SK-N-SH (cell line): ENCODE results near the gene CDK13. TPM values are rescaled to one million over a fixed set of nuclear protein-coding genes. Genes with fewer than 3 reads are reported as not detected.

Experiments
- CTCF ChIA-PET: fragments of 300-600, 350-600 bp; formaldehyde crosslinking; extraction: SDS; loops from one replicate; lab custom pipeline; 2021; lab: Yijun Ruan, JAX
- POLR2A ChIA-PET: fragments of 350-600 bp; sonication (Branson Sonifier 250); formaldehyde crosslinking; extraction: SDS; loops from one replicate; lab custom pipeline; 2020; ENCODE audit warnings: antibody characterized with exemption, inconsistent platforms; lab: Yijun Ruan, JAX
- DNase-seq: peaks from one replicate; pipeline ENCODE4 v3.0.0; 2012
- H2AFZ ChIP-seq: fragments of 200-600 bp; sonication (generic); 2 replicates; pipeline ENCODE4 v1.8.1; 2016; ENCODE audit warnings: antibody characterized with exemption, mild to moderate bottlenecking, low read depth
- H3F3A ChIP-seq: fragments of 200-600 bp; sonication (generic); replicated peaks from 2 replicates; pipeline ENCODE3; 2016; ENCODE audit warnings: antibody characterized with exemption, mild to moderate bottlenecking; ENCODE audit not compliant: insufficient read depth
- H3K27ac ChIP-seq, 2 experiments: fragments of 200-500 bp in 1 of 2; fragments of 200-600 bp in 1 of 2; sonication (Bioruptor generic) in 1 of 2; sonication (generic), shearing (Covaris generic) in 1 of 2; 2 replicates each; pipeline versions ENCODE4 v1.5.1 to v1.6.1; 2014 to 2016; ENCODE audit warnings: low read depth in 2 of 2, inconsistent platforms in 1 of 2, low read length in 1 of 2, mild to moderate bottlenecking in 1 of 2, mixed read lengths in 1 of 2
- H3K27me3 ChIP-seq: fragments of 200-600 bp; sonication (generic), shearing (Covaris generic); 2 replicates; pipeline ENCODE4 v1.6.1; 2016; ENCODE audit warnings: mixed run types; ENCODE audit not compliant: insufficient read depth
- H3K36me3 ChIP-seq, 2 experiments: fragments of 200-500 bp in 1 of 2; fragments of 200-600 bp in 1 of 2; sonication (Bioruptor generic) in 1 of 2; sonication (generic) in 1 of 2; replicated peaks in 1 of 2; 2 replicates each; pipeline versions ENCODE3 to v1.5.1; 2014 to 2016; ENCODE audit warnings: low read length in 1 of 2, mild to moderate bottlenecking in 1 of 2; ENCODE audit not compliant: insufficient read depth in 2 of 2, control insufficient read depth in 1 of 2
- H3K4me1 ChIP-seq, 2 experiments: fragments of 200-500 bp in 1 of 2; fragments of 200-600 bp in 1 of 2; sonication (Bioruptor generic) in 1 of 2; sonication (generic), shearing (Covaris generic) in 1 of 2; 2 replicates each; pipeline versions ENCODE4 v1.5.1 to v1.6.1; 2014 to 2016; ENCODE audit warnings: low read depth in 1 of 2, low read length in 1 of 2, mixed run types in 1 of 2; ENCODE audit not compliant: insufficient read depth in 2 of 2, control insufficient read depth in 1 of 2
- H3K4me2 ChIP-seq: fragments of 200-600 bp; sonication (generic), shearing (Covaris generic); 2 replicates; pipeline ENCODE4 v1.6.1; 2017; ENCODE audit warnings: mixed run types
- H3K4me3 ChIP-seq, 2 experiments: fragments of 200-500 bp in 1 of 2; fragments of 200-600 bp in 1 of 2; sonication (Bioruptor generic) in 1 of 2; sonication (generic), shearing (Covaris generic) in 1 of 2; 2 replicates each; pipeline versions ENCODE4 v1.5.1 to v1.8.1; 2014 to 2016; ENCODE audit warnings: low read depth in 2 of 2, inconsistent platforms in 1 of 2, low read length in 1 of 2, mild to moderate bottlenecking in 1 of 2, mixed read lengths in 1 of 2, moderate library complexity in 1 of 2
- H3K79me2 ChIP-seq: fragments of 200-600 bp; sonication (generic); 2 replicates; pipeline ENCODE4 v1.8.1; 2017; ENCODE audit warnings: mild to moderate bottlenecking; ENCODE audit not compliant: insufficient read depth
- H3K9ac ChIP-seq: fragments of 200-600 bp; sonication (generic); 2 replicates; pipeline ENCODE4 v1.6.1; 2017; ENCODE audit warnings: mixed run types
- H3K9me2 ChIP-seq: fragments of 200-600 bp; sonication (generic); 2 replicates; pipeline ENCODE4 v1.6.1; 2017; ENCODE audit warnings: mixed run types
- H3K9me3 ChIP-seq: fragments of 200-600 bp; sonication (generic); 2 replicates; pipeline ENCODE4 v1.6.1; 2017; ENCODE audit warnings: mixed run types, mild to moderate bottlenecking, moderate library complexity
- H4K20me1 ChIP-seq: fragments of 200-600 bp; sonication (generic); 2 replicates; pipeline ENCODE4 v1.6.1; 2017; ENCODE audit warnings: mild to moderate bottlenecking, mixed run types; ENCODE audit not compliant: insufficient read depth
- CTCF ChIP-seq: fragments of 200-600 bp; sonication (generic); IDR thresholded peaks from 2 replicates; pipeline ENCODE4 v1.6.1; 2017; ENCODE audit warnings: antibody characterized with exemption, mild to moderate bottlenecking, moderate library complexity
- EP300 ChIP-seq, 2 experiments: IDR thresholded peaks; 2 replicates each; pipeline versions ENCODE4 v1.4.0 to v1.6.1; 2012; ENCODE audit warnings: borderline replicate concordance in 1 of 2, low read depth in 1 of 2, low read length in 1 of 2
- GABPA ChIP-seq: IDR thresholded peaks from 2 replicates; pipeline ENCODE4 v1.4.0; 2012; ENCODE audit warnings: low read depth, mild to moderate bottlenecking
- JUND ChIP-seq: IDR thresholded peaks from 2 replicates; pipeline ENCODE4 v1.4.0; 2012
- MAX ChIP-seq: IDR thresholded peaks from 2 replicates; pipeline ENCODE4 v1.4.0; 2012; ENCODE audit warnings: low read depth
- NRF1 ChIP-seq: IDR thresholded peaks from 2 replicates; pipeline ENCODE4 v1.6.1; 2012; ENCODE audit warnings: low read depth, mild to moderate bottlenecking, low read length
- POLR2AphosphoS5 ChIP-seq: IDR thresholded peaks from 2 replicates; pipeline ENCODE4 v1.6.1; 2012; ENCODE audit warnings: low read depth, low read length
- RCOR1 ChIP-seq: fragments of 150-350 bp; IDR thresholded peaks from 2 replicates; pipeline ENCODE4 v1.6.1; 2017; ENCODE audit warnings: antibody characterized with exemption, low read length
- REST ChIP-seq: IDR thresholded peaks from 2 replicates; pipeline ENCODE4 v1.6.1; 2012; ENCODE audit warnings: mild to moderate bottlenecking, low read depth, low read length, moderate library complexity
- RXRA ChIP-seq: IDR thresholded peaks from 2 replicates; pipeline ENCODE4 v1.4.0; 2012; ENCODE audit warnings: low read depth, mild to moderate bottlenecking, borderline replicate concordance
- TAF1 ChIP-seq: IDR thresholded peaks from 2 replicates; pipeline ENCODE4 v1.6.1; 2012; ENCODE audit warnings: low read depth, mild to moderate bottlenecking, low read length, moderate library complexity, borderline replicate concordance
- TEAD4 ChIP-seq: IDR thresholded peaks from 2 replicates; pipeline ENCODE4 v1.4.0; 2012; ENCODE audit warnings: mild to moderate bottlenecking, borderline replicate concordance; ENCODE audit not compliant: insufficient read depth
- USF1 ChIP-seq: IDR thresholded peaks from 2 replicates; pipeline ENCODE4 v1.4.0; 2012; ENCODE audit warnings: low read depth, borderline replicate concordance
- WGBS: methylation state at CpG from one replicate; pipeline ENCODE4 v1.1.6; 2017; ENCODE audit warnings: low lambda C conversion rate; 5-methylcytosine and 5-hydroxymethylcytosine counted together
- polyA plus RNA-seq, 3 experiments: library from polyadenylated mRNA; depleted of rRNA; stranded (reverse); fragments of >200 nt; gene quantifications; 2 replicates each; pipeline ENCODE4 v1.2.3, GENCODE V29; 2012

CDK13 gene
- polyA plus RNA-seq, 1 of the 3 experiments (the other 2 are of a cell fraction) = 23.1 TPM

- ChIA-PET CTCF (no interaction called here), POLR2A (no interaction called here)
- WGBS = 66% methylated on average over 1 of the region's 1 CpG
- H3K36me3 ChIP-seq = no peaks in the 10 kb centered on the region
- TF ChIP-seq JUND (no peak), POLR2AphosphoS5 (no peak), MAX (no peak), REST (no peak), RXRA (no peak), TEAD4 (no peak), RCOR1 (no peak), USF1 (no peak), CTCF (no peak), TAF1 (no peak), GABPA (no peak), NRF1 (no peak), EP300 (IDR thresholded peaks at IDR 0.05; ENCODE audit: borderline replicate concordance in 1 of 2, low read depth in 1 of 2, low read length in 1 of 2) (no peak)
- no peak overlapping the region for H3K9ac ChIP-seq
- no peak overlapping the region for H2AFZ ChIP-seq
- no peaks in the 10 kb centered on the region for H3K9me3 ChIP-seq
- H3K9me2 ChIP-seq = 0 out of 2 replicates have a peak, but pooled peaks cover 4% of the 10 kb centered on the region
- no peak overlapping the region for H3K4me2 ChIP-seq
- H3K79me2 ChIP-seq = no peaks in the 10 kb centered on the region
- H3K4me1 ChIP-seq = no peaks in the 10 kb centered on the region
- DNase-seq = no peak
- no peak overlapping the region for H3K27ac ChIP-seq
- H3F3A ChIP-seq = no peaks in the 10 kb centered on the region
- H4K20me1 ChIP-seq = no peaks in the 10 kb centered on the region
- H3K4me3 ChIP-seq = no peak overlapping the region
- H3K27me3 ChIP-seq = peaks cover 6% of the 10 kb centered on the region; the same call in 1 of the 2 replicates
Measured at GRCh38 chr7:39934132-39934531, 15.9 kb upstream of the CDK13 start.
